HUES6 (cell line): ENCODE data around the gene PEAK1.
"Not testable (repeated sequence)": the region's sequence is repeated elsewhere in the genome, so short reads cannot be mapped to it uniquely, and the experiment has no call there.

Source experiments
- H3K27ac ChIP-seq: 2 replicates; pipeline ENCODE4 v1.7.0; 2013; ENCODE audit warnings: low read depth, mild to moderate bottlenecking, low read length, inconsistent platforms
- H3K27me3 ChIP-seq: 2 replicates; pipeline ENCODE4 v1.6.1; 2013; ENCODE audit warnings: low read length; ENCODE audit not compliant: control insufficient read depth, insufficient read depth
- H3K36me3 ChIP-seq: 2 replicates; pipeline ENCODE4 v1.6.1; 2013; ENCODE audit warnings: low read length; ENCODE audit not compliant: control insufficient read depth, insufficient read depth
- H3K4me1 ChIP-seq: 2 replicates; pipeline ENCODE4 v1.6.1; 2013; ENCODE audit warnings: low read length; ENCODE audit not compliant: control insufficient read depth, insufficient read depth
- H3K4me3 ChIP-seq: 2 replicates; pipeline ENCODE4 v1.5.1; 2013; ENCODE audit warnings: low read depth, low read length
- H3K9ac ChIP-seq: one replicate; pipeline ENCODE4 v1.6.1; 2013; ENCODE audit warnings: mild to moderate bottlenecking, low read length
- H3K9me3 ChIP-seq: 2 replicates; pipeline ENCODE4 v1.6.1; 2013; ENCODE audit warnings: low read depth, low read length; ENCODE audit not compliant: control insufficient read depth, insufficient read depth

PEAK1 gene

DNA sequence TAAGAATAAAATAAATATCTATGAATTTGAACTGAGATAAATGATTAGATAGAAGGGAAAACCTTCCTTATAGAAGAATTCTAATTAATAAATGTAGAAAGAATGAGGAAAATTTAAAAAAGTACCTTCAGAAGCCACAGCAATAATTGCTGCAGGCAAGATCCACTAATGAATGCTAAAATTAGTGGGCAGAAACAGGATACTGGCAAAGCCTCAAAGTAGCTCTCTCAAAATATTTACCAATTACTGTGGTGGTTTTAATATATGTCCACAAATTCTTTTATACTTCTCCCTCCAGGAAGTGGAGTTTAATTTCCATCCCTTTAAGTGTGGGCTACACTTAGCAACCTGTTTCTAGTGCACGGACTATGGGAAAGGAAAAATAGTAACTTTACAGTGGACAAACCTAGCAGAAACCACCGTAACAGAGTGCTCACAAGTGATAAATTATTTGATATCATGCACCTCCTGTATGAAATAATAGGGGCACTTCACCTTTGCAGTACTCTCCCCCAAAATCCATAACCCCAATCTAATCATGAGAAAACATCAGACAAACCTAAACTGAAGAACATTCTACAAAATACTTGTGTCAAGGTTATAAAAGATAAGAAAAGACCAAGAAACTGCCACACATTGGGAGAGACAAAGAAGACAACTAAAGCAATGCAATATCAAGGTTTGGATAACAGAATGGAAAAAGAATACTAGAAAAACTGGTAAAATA, 6.8 kb downstream of the PEAK1 start:
- H3K27me3 ChIP-seq = 0 out of 2 replicates have a peak, but pooled peaks cover 3% of the 10 kb centered on the region
- no peak overlapping the region for H3K4me3 ChIP-seq
- H3K27ac ChIP-seq = no peak overlapping the region
- no peak overlapping the region for H3K9ac ChIP-seq
- peaks cover 34% of the 10 kb centered on the region for H3K4me1 ChIP-seq
- H3K36me3 ChIP-seq = no peaks in the 10 kb centered on the region
- H3K9me3 ChIP-seq = no peaks in the 10 kb centered on the region

DNA sequence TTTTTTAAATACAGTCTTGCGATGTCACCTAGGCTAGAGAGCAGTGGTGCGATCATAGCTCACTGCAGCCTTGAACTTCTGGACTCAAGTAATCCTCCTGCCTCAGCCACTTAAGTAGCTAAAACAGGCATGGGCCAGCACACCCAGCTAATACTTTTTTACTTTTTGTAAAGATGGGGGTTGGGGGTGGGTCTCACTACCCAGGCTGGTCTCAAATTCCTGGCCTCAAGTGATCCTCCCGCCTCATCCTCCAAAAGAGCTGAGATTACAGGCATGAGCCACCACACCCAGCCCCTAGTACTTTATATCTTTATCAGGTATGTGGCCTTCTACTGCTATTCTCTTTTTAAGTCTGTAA, 8.3 kb downstream of the PEAK1 start:
- 0 out of 2 replicates have a peak, but pooled peaks cover 3% of the 10 kb centered on the region for H3K27me3 ChIP-seq
- peaks cover 21% of the 10 kb centered on the region for H3K4me1 ChIP-seq
- peaks cover 5% of the 10 kb centered on the region; the same call in 1 of the 2 replicates for H3K9me3 ChIP-seq
- H3K9ac ChIP-seq = no peak overlapping the region
- no peak overlapping the region for H3K27ac ChIP-seq
- H3K4me3 ChIP-seq = no peak overlapping the region
- H3K36me3 ChIP-seq = no peaks in the 10 kb centered on the region

DNA sequence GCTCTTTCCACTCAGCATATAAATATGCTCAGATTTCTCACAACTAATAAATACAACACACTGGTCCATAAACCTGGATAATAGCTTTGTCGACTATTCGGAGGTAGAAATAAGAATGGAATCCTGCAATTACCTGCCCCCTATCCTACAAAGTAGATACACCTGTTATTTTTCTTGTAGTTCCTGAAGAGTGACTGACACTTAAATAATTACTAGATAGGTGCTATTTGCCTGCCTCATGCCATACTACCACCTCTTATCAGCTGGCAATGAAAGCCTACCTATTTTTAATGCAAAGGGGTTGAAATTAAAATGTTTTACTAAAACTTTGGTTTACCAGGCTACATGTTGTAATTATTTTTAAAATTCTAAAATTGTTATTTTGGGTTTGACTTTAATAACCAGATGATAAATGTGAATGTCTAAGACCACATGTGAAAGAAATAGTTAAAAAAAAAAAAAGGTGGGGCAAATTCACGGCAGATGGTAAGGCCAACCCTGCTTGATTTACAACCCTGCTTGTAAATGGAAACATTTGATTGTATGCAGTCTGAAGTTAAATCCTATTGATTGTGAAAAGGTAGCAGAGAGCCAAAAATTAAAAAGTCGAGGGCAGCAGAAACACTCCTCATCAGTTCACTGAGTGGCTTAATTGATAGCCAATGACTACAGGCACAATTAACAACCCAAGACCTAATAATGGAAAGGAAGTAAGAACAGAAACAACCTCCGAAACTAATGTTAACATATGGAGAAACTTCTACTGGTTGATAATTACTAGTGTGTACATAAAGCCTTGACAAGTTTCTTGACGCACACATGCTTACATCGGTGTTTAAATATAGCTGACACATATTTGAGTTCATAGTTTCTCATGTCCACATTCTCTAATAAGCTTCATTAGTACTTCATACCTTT, 8.9 kb downstream of the PEAK1 start:
- Histone ChIP-seq H3K27me3 (no peaks in the 10 kb centered on the region), H3K9me3 (peaks cover 5% of the 10 kb centered on the region; the same call in 1 of the 2 replicates), H3K9ac (no peak overlapping the region), H3K36me3 (no peaks in the 10 kb centered on the region), H3K4me3 (no peak overlapping the region), H3K27ac (no peak overlapping the region), H3K4me1 (peaks cover 14% of the 10 kb centered on the region)

DNA sequence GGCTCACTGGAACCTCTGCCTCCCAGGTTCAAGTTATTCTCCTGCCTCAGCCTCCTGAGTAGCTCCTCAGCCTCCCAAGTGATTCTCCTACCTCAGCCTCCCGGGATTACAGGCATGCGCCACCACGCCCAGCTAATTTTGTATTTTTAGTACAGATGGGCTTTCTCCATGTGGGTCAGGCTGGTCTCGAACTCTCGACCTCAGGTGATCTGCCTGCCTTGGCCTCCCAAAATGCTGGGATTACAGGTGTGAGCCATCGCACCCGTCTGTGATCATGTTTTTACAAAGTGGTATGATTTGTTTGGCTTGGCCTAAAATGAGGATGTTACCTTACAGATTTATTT, 9.8 kb downstream of the PEAK1 start:
- H3K27ac ChIP-seq, H3K9me3 ChIP-seq, H3K36me3 ChIP-seq, H3K9ac ChIP-seq, H3K27me3 ChIP-seq, H3K4me3 ChIP-seq: not testable (repeated sequence)
- H3K4me1 ChIP-seq = peaks cover 11% of the 10 kb centered on the region

DNA sequence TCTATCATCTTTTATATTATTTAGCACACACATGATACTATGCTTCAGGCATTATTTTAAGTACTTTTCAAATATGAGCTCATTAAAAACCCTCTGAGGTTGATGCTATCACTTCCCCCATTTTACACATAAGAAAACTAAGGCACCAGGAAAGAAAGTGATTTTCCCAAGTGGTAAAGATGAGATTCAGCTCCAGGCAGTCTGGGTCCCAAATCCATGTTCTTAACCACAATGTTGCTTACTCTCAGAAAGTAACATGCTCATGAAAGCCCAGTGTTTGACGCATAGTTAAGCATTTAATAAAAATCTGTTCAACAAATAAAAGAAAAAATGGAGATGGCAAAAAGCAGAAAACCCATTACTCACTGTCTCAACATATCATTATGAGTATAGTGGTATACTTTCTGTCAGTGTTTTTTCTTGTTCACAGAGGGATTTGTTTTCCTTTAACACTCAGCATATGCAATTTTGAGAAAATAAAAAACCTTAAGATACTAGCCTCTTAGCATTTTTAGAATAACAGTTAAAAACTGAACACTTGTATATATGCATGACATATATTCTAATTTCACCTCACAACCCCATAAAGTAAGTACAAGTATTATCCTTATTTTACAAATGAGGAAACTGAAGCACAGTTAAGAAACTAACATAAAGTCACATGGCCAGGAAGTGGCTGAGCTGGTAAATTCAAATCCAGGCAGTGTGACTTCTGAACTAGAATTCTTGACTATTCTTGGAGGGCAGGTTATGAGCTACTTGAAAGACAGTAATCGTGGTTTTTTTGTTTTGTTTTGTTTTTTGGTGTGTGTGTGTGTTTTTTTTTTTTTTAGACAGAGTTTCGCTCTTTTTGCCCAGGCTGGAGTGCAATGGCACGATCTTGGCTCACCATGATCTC, 10.4 kb downstream of the PEAK1 start:
- no peak overlapping the region for H3K27ac ChIP-seq
- H3K36me3 ChIP-seq = no peaks in the 10 kb centered on the region
- H3K27me3 ChIP-seq = no peaks in the 10 kb centered on the region
- no peak overlapping the region for H3K4me3 ChIP-seq
- no peak overlapping the region for H3K9ac ChIP-seq
- peaks cover 5% of the 10 kb centered on the region; the same call in 1 of the 2 replicates for H3K9me3 ChIP-seq
- H3K4me1 ChIP-seq = peaks cover 11% of the 10 kb centered on the region

DNA sequence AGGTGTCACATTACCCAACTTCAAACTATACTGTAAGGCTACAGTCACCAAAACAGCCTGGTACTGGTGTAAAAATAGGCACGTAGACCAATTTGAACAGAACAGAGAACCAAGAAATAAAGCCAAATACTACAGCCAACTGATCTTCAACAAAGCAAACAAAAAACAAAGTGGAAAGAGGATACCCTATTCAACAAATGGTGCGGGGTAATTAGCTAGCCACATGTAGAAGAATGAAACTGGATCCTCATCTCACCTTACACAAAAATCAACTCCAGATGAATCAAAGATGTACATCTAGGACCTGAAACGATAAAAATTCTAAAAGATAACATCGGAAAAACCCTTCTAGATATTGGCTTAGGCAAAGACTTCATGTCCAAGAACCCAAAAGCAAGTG, 13.1 kb downstream of the PEAK1 start:
- Histone ChIP-seq H3K27ac (no peak overlapping the region), H3K4me1 (peaks cover 11% of the 10 kb centered on the region), H3K9me3 (peaks cover 5% of the 10 kb centered on the region; the same call in 1 of the 2 replicates), H3K36me3 (no peaks in the 10 kb centered on the region), H3K4me3 (no peak overlapping the region), H3K27me3 (no peaks in the 10 kb centered on the region), H3K9ac (no peak overlapping the region)

DNA sequence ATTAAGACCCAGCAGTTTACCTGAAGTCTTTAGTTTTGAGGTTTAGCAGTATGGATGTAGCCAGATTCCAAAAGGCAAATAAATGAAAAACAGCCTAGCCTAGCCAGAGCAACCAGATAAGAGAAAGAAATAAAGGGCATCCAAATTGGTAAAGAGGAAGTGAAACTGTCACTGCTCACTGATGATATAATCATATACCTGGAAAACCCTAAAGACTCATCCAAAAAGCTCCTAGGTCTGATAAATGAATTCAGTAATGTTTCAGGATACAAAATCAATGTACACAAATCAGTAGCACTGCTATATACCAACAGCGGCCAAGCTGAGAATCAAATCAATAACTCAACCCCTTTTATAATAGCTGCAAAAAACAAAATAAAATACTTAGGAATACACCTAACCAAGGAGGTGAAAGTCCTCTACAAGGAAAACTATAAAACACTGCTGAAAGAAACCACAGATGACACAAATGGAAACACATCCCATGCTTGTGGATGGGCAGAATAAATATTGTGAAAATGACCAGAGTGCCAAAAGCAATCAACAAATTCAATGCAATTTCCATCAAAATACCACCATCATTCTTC, 13.6 kb downstream of the PEAK1 start:
- H3K36me3 ChIP-seq, H3K27me3 ChIP-seq, H3K9ac ChIP-seq, H3K9me3 ChIP-seq, H3K4me3 ChIP-seq, H3K27ac ChIP-seq: not testable (repeated sequence)
- H3K4me1 ChIP-seq = peaks cover 11% of the 10 kb centered on the region

DNA sequence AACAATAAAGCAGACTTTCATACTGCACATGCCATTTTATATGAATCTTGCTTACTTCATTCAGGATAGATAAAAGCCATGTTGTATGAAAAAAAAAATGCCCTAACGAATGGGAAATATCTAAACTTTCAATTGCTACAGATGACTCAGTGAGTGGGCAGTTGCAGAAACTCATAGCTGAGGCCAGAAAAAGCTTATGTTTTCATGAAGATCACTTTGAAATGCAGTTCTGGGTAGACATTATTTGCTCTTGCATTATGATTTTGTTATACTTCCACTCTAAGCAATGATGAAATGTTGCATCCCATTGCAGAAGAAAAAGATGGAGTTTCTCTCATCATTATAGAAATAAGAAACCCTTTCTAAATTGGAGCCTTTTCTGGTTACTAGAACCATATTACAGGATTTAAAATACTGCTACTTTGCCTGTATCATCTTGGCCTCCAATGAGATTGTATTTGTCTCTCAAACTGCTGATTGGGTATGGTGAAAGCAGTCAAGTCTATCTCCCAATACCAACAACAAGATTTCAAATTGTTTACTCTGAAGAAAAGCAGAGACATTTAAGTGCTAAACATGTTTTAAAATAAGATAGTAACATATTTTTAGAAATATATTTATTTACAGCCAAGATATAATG, 17.0 kb downstream of the PEAK1 start:
- peaks cover 3% of the 10 kb centered on the region; the same call in 1 of the 2 replicates for H3K4me1 ChIP-seq
- peaks cover 22% of the 10 kb centered on the region for H3K9me3 ChIP-seq
- no peak overlapping the region for H3K9ac ChIP-seq
- H3K36me3 ChIP-seq = no peaks in the 10 kb centered on the region
- no peak overlapping the region for H3K4me3 ChIP-seq
- no peak overlapping the region for H3K27ac ChIP-seq
- H3K27me3 ChIP-seq = no peaks in the 10 kb centered on the region

DNA sequence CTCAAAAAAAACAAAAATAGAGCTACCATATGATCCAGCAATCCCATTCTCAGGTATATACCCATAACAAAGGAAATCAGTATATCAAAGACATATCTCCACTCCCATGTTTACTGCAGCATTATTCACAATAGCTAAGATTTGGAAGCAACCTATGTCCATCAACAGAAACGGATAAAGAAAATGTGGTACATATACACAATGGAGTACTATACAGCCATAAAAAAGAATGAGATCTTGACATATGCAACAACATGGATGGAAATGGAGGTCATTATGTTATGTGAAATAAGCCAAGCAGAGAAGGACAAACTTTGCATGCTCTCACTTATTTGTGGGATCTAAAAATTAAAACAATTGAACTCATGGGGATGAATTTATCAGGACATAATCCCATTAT, 19.6 kb downstream of the PEAK1 start:
- H3K27me3 ChIP-seq = no peaks in the 10 kb centered on the region
- H3K4me3 ChIP-seq = no peak overlapping the region
- H3K36me3 ChIP-seq = no peaks in the 10 kb centered on the region

DNA sequence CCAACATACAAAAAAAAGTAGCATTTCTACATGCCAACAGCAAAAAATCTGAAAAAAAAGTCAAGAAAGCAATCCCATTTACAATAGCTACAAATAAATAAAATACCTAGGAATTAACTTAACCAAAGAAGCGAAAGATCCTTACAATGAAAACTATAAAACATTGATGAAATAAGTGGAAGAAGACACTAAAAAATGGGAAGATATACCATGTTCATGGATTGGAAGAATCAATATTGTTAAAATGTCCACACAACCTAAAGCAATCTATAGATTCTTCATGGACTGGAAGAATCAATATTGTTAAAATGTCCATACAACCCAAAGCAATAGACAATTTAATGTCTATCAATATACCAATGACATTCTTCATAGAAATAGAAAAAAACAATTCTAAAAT, 21.0 kb downstream of the PEAK1 start:
- Histone ChIP-seq H3K4me1 (no peaks in the 10 kb centered on the region), H3K27ac (no peak overlapping the region), H3K9ac (no peak overlapping the region), H3K4me3 (no peak overlapping the region), H3K9me3 (peaks cover 23% of the 10 kb centered on the region), H3K36me3 (no peaks in the 10 kb centered on the region), H3K27me3 (no peaks in the 10 kb centered on the region)

More for the DNA sequence above, 19.6 kb downstream of the PEAK1 start:
- Histone ChIP-seq H3K27ac (no peak overlapping the region), H3K9ac (no peak overlapping the region), H3K9me3 (peaks cover 19% of the 10 kb centered on the region), H3K4me1 (0 out of 2 replicates have a peak, but pooled peaks cover under 1% of the 10 kb centered on the region)
